GM19239 (cell line): ENCODE data around the gene SLC26A4.

Experiments used
- DNase-seq: peaks from one replicate; pipeline ENCODE4 v3.0.0; 2011; ENCODE audit warnings: low spot score; ENCODE audit not compliant: insufficient read length
- FAIRE-seq: peaks from 2 replicates; lab custom pipeline; 2011; peaks lifted over from hg19 to GRCh38; lab: Jason Lieb, UNC

SLC26A4 gene

GRCh38 chr7:107742678-107743566 is 82.3 kb downstream of the SLC26A4 start:
- DNase-seq (no peak), FAIRE-seq (no peak)

GRCh38 chr7:107743567-107744344 is 83.1 kb downstream of the SLC26A4 start, which contains the start of gene CBLL1:
Gene CBLL1, plus strand, starts transcription at chr7:107744142. Its CDS starts 22 bp downstream, at chr7:107744164.
- peak; percentile 92 for FAIRE-seq
- peak; percentile 65 for DNase-seq

- no peak for DNase-seq
Observed at GRCh38 chr7:107744345-107744750, 83.7 kb downstream of the SLC26A4 start.

GRCh38 chr7:107746006-107746405 is 85.4 kb downstream of the SLC26A4 start:
- FAIRE-seq: no peak

More at GRCh38 chr7:107744345-107744750, 83.7 kb downstream of the SLC26A4 start:
- peak; percentile 49 for FAIRE-seq

GRCh38 chr7:107751113-107751512 is 90.5 kb downstream of the SLC26A4 start:
- DNase-seq (no peak), FAIRE-seq (no peak)

More at GRCh38 chr7:107746006-107746405, 85.4 kb downstream of the SLC26A4 start:
- no peak for DNase-seq

- no peak for FAIRE-seq
- no peak for DNase-seq
Observed at GRCh38 chr7:107754642-107755041, 94.0 kb downstream of the SLC26A4 start.

- DNase-seq (no peak), FAIRE-seq (no peak)
Observed at GRCh38 chr7:107758667-107759066, 98.0 kb downstream of the SLC26A4 start.

GRCh38 chr7:107767391-107767790 is 106.8 kb downstream of the SLC26A4 start:
- DNase-seq (no peak), FAIRE-seq (no peak)
